CD8-positive, alpha-beta memory T cell (primary cell): ENCODE results near the gene AARS2. TPM values are rescaled to one million over a fixed set of nuclear protein-coding genes. Genes with fewer than 3 reads are reported as not detected.

ENCODE experiments used
- CTCF ChIA-PET: fragments of 350-600 bp; sonication (Branson Sonifier 250); formaldehyde crosslinking; loops from one replicate; lab custom pipeline; 2021; ENCODE audit warnings: antibody characterized with exemption; lab: Charles Lee
- POLR2A ChIA-PET: fragments of 350-600 bp; sonication (Branson Sonifier 250); formaldehyde crosslinking; loops from one replicate; lab custom pipeline; 2021; ENCODE audit warnings: antibody characterized with exemption; lab: Charles Lee
- DNase-seq, 5 donors: peaks; one replicate each; pipeline versions ENCODE4 v3.0.0 to v3.0.0-alpha.2; 2020 to 2022; ENCODE audit warnings: mixed read lengths in 1 of 5
- H3K27ac ChIP-seq: one replicate; pipeline ENCODE4 v1.7.0; 2013; ENCODE audit warnings: low read depth, mild to moderate bottlenecking, low read length, moderate library complexity
- H3K27me3 ChIP-seq: 2 replicates; pipeline ENCODE4 v1.7.0; 2013; ENCODE audit warnings: low read length, mild to moderate bottlenecking; ENCODE audit not compliant: insufficient read depth, poor library complexity, severe bottlenecking
- H3K36me3 ChIP-seq: 2 replicates; pipeline ENCODE4 v1.7.0; 2013; ENCODE audit warnings: mild to moderate bottlenecking, low read length, moderate library complexity; ENCODE audit not compliant: insufficient read depth
- H3K4me1 ChIP-seq: 2 replicates; pipeline ENCODE4 v1.7.0; 2013; ENCODE audit warnings: mild to moderate bottlenecking, low read length, moderate library complexity; ENCODE audit not compliant: insufficient read depth
- H3K4me3 ChIP-seq: 2 replicates; pipeline ENCODE4 v1.7.0; 2013; ENCODE audit warnings: mild to moderate bottlenecking, low read length
- H3K9me3 ChIP-seq: 2 replicates; pipeline ENCODE4 v1.7.0; 2013; ENCODE audit warnings: mild to moderate bottlenecking, low read length
- H3K27ac Mint-ChIP-seq, 8 donors: one replicate each; pipeline ENCODE4 v1.8.0; 2020 to 2021; ENCODE audit warnings: mixed read lengths in 8 of 8, mild to moderate bottlenecking in 6 of 8, inconsistent platforms in 3 of 8, moderate library complexity in 3 of 8
- H3K27me3 Mint-ChIP-seq, 2 donors: one replicate each; pipeline ENCODE4 v1.8.0; 2020 to 2021; ENCODE audit warnings: mixed read lengths in 2 of 2, mild to moderate bottlenecking in 1 of 2, moderate library complexity in 1 of 2
- H3K36me3 Mint-ChIP-seq, 3 donors: one replicate each; pipeline ENCODE4 v1.8.0; 2020 to 2021; ENCODE audit warnings: mixed read lengths in 3 of 3, inconsistent platforms in 1 of 3, mild to moderate bottlenecking in 1 of 3
- H3K4me1 Mint-ChIP-seq, 3 donors: one replicate each; pipeline ENCODE4 v1.8.0; 2020 to 2021; ENCODE audit warnings: mixed read lengths in 3 of 3, inconsistent platforms in 1 of 3, mild to moderate bottlenecking in 1 of 3
- H3K4me3 Mint-ChIP-seq, 7 donors: one replicate each; pipeline ENCODE4 v1.8.0; 2020 to 2021; ENCODE audit warnings: mixed read lengths in 7 of 7, mild to moderate bottlenecking in 6 of 7, moderate library complexity in 4 of 7, inconsistent platforms in 2 of 7
- H3K9me3 Mint-ChIP-seq, 5 donors: one replicate each; pipeline ENCODE4 v1.8.0; 2020 to 2022; ENCODE audit warnings: mixed read lengths in 5 of 5, mild to moderate bottlenecking in 3 of 5, moderate library complexity in 2 of 5, inconsistent platforms in 1 of 5
- polyA plus RNA-seq: library from polyadenylated mRNA; unstranded; fragments of 300-500 nt; fragmentation: Illumina TruSeq; gene quantifications from one replicate; pipeline ENCODE4 v1.2.3, GENCODE V29; 2021
- total RNA-seq, 2 experiments: library from RNA; stranded (reverse); gene quantifications; one replicate each; pipeline ENCODE4 v1.2.3, GENCODE V29; 2021

The AARS2 gene
- total and polyA plus RNA-seq, 3 experiments from 2014 or later: 10.4 to 27.7 (median 25.8) TPM

GRCh38 chr6:44267252-44267651, 45.9 kb downstream of the AARS2 start:
- H3K36me3 ChIP-seq: no peaks in the 10 kb centered on the region
- POLR2A ChIA-PET: interaction anchor here (1.3 kb wide), 1 partner anchor 10 kb away, joined by 3 read pairs; no protein-coding TSS in a partner anchor
- Mint-ChIP-seq H3K4me3 (peak overlapping the region in 3 of 7 donors; percentile 23 to 93 (median 54)), H3K36me3 (peaks cover 0 to 11% (median 0%) of the 10 kb centered on the region in 3 donors), H3K9me3 (no peaks in the 10 kb centered on the region), H3K27me3 (peaks cover 30% of the 10 kb centered on the region in 2 donors), H3K27ac (peak overlapping the region in 7 of 8 donors; percentile 79 to 96 (median 94)), H3K4me1 (peaks cover 34 to 48% (median 45%) of the 10 kb centered on the region in 3 donors)
- CTCF ChIA-PET: interaction anchor here (0.7 to 5.5 kb wide), 12 partner anchors 12 to 114 kb away, joined by 3 to 53 read pairs (median 4); partner anchors contain the start of gene SLC35B2
- H3K27ac ChIP-seq: no peak overlapping the region
- peaks cover 34% of the 10 kb centered on the region for H3K27me3 ChIP-seq
- H3K9me3 ChIP-seq: no peaks in the 10 kb centered on the region
- no peak overlapping the region for H3K4me3 ChIP-seq
- peaks cover 25% of the 10 kb centered on the region for H3K4me1 ChIP-seq
- no peak for DNase-seq

DNA sequence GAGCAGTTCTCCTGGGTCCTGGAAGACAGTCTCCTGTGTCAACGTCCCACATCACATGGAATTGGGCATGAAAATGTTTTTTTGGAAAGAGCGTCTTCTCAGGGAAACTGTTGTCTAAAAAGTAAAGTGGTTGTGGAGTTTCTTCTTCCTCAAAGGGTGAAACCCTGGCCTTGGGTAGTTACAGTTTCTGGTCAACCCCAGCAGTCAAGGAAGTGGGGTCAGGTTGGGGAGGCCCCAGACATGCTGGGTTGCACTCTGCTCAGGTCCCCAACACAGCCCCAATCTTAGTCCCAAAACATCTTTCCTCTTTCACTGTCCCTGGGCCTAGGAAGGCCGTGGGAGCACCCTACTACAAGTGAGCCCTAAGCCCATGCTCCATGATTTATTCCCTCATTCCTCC, 46.8 kb downstream of the AARS2 start:
- Histone ChIP-seq H3K4me3 (no peak overlapping the region), H3K4me1 (peaks cover 30% of the 10 kb centered on the region), H3K36me3 (no peaks in the 10 kb centered on the region), H3K9me3 (no peaks in the 10 kb centered on the region), H3K27ac (no peak overlapping the region), H3K27me3 (peaks cover 25% of the 10 kb centered on the region)
- H3K4me1 Mint-ChIP-seq: peaks cover 38 to 51% (median 45%) of the 10 kb centered on the region in 3 donors
- POLR2A ChIA-PET: interaction anchor here (2.5 kb wide), 1 partner anchor 11 kb away, joined by 10 read pairs; no protein-coding TSS in a partner anchor
- H3K27me3 Mint-ChIP-seq: peaks cover 21% of the 10 kb centered on the region in 2 donors
- H3K4me3 Mint-ChIP-seq: peak overlapping the region; percentile 56 to 96 (median 89)
- peak overlapping the region in 7 of 8 donors; percentile 67 to 96 (median 94) for H3K27ac Mint-ChIP-seq
- CTCF ChIA-PET: interaction anchor here (0.7 to 5.5 kb wide), 8 partner anchors 11 to 97 kb away, joined by 3 to 53 read pairs (median 4); partner anchors contain the start of gene SLC35B2
- peaks cover 0 to 14% (median 0%) of the 10 kb centered on the region in 3 donors for H3K36me3 Mint-ChIP-seq
- DNase-seq: peak in 1 of 5 donors; percentile 45
- H3K9me3 Mint-ChIP-seq: no peaks in the 10 kb centered on the region

DNA sequence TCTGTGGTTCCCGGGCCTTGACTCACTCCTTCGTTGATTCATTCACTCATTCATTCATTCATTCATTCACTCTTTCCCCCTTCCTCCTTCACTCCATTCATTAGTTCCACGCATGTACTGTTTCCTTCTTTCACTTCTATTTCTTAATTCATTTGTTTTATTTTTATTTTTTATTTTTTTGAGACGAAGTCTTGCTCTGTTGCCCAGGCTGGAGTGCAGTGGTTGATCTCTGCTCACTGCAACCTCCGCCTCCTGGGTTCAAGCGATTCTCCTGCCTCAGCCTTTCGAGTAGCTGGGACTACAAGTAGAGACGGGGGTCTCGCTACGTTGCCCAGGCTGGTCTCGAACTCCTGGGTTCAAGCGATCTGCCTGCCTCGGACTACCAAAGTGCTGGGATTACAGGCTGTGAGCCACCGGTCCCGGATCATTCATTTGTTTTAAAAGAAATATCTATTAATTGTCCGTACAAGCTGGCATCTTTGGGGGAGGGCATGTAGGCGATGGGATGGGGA, 47.4 kb downstream of the AARS2 start:
- DNase-seq: peak in 1 of 5 donors; percentile 47
- Histone ChIP-seq H3K4me1 (peaks cover 30% of the 10 kb centered on the region), H3K27me3 (peaks cover 21% of the 10 kb centered on the region), H3K4me3 (peak overlapping the region; percentile 86), H3K27ac (peak overlapping the region; percentile 93), H3K36me3 (no peaks in the 10 kb centered on the region), H3K9me3 (no peaks in the 10 kb centered on the region)
- ChIA-PET CTCF (interaction anchor here (1.3 to 5.5 kb wide), 2 partner anchors 11 to 44 kb away, joined by 3 to 53 read pairs; partner anchors contain the start of gene SLC35B2), POLR2A (interaction anchor here (0.6 to 2.5 kb wide), 3 partner anchors 10 to 23 kb away, joined by 3 to 23 read pairs (median 10); partner anchors contain the start of gene HSP90AB1)
- no peaks in the 10 kb centered on the region for H3K9me3 Mint-ChIP-seq
- H3K4me3 Mint-ChIP-seq: peak overlapping the region; percentile 88 to 96 (median 91)
- peak overlapping the region; percentile 76 to 98 (median 94) for H3K27ac Mint-ChIP-seq
- peaks cover 0 to 20% (median 5%) of the 10 kb centered on the region in 3 donors for H3K36me3 Mint-ChIP-seq
- H3K27me3 Mint-ChIP-seq: peaks cover 17% of the 10 kb centered on the region in 2 donors
- H3K4me1 Mint-ChIP-seq: peaks cover 44 to 51% (median 45%) of the 10 kb centered on the region in 3 donors

DNA sequence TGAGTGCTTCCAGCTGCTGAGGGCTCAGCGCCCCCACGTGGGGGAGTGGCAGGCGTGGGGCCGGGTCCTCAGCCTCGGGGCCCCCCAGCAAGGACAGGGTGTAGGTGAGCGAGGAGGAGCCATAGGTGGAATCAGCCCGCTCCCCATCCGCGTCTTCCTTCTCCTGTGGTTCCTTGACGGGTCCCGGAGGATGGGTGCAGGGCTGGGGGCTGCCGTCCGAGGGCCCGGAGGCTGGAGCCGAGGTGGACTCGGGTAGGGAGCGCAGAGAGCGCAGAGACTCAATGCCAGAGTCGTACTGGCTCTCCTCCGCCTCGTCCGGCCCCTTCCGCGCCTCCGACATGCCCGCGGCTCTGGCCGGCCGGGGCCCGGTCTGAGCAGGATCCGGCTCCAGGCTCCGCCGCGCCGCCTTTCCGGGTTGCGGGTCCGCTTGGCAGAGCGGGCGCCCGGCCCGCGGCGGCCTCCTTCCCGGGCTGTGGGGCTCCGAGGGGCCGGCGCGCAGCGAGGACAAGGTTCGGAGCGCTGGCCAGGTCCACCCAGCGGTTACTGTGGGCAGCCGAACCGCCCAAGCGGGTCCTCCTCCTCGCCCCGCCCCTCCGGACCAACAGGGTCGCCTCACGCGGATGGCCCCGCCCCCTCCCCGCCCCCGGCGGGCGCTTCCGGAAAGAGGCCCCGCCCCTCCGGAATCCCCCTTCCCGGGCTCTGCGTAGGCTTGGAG, 48.0 kb downstream of the AARS2 start, which contains the start of gene NFKBIE:
TSS of gene NFKBIE (minus strand) at position 545 of the 715 bp plus-strand sequence. CDS start at position 340, 205 bp downstream.
- Histone ChIP-seq H3K27ac (peak within 1 kb of the TSS; percentile 93), H3K9me3 (no peaks in the 10 kb centered on the region), H3K27me3 (peaks cover 21% of the 10 kb centered on the region), H3K36me3 (no peaks in the 10 kb centered on the region), H3K4me1 (peaks cover 30% of the 10 kb centered on the region), H3K4me3 (peak within 1 kb of the TSS; percentile 86)
- DNase-seq: peak; percentile 93 to 97 (median 96)
- peaks cover 0 to 25% (median 5%) of the 10 kb centered on the region in 3 donors for H3K36me3 Mint-ChIP-seq
- POLR2A ChIA-PET: interaction anchor here (0.6 to 2.5 kb wide), 4 partner anchors 10 to 42 kb away, joined by 3 to 23 read pairs (median 7); partner anchors contain the start of genes HSP90AB1 and SLC29A1
- H3K4me3 Mint-ChIP-seq: peak within 1 kb of the TSS; percentile 88 to 96 (median 91)
- H3K27me3 Mint-ChIP-seq: peaks cover 17% of the 10 kb centered on the region in 2 donors
- H3K9me3 Mint-ChIP-seq: no peaks in the 10 kb centered on the region
- H3K4me1 Mint-ChIP-seq: peaks cover 45 to 51% (median 47%) of the 10 kb centered on the region in 3 donors
- H3K27ac Mint-ChIP-seq: peak within 1 kb of the TSS; percentile 78 to 99 (median 98)
- CTCF ChIA-PET: interaction anchor here (0.7 to 5.5 kb wide), 9 partner anchors 10 to 169 kb away, joined by 3 to 53 read pairs (median 4); partner anchors contain the start of genes AARS2, HSP90AB1 and SLC35B2

- H3K36me3 ChIP-seq: no peaks in the 10 kb centered on the region
- H3K27ac Mint-ChIP-seq: peak overlapping the region; percentile 78 to 99 (median 98)
- peak overlapping the region; percentile 93 for H3K27ac ChIP-seq
- ChIA-PET CTCF (interaction anchor here (0.7 to 5.5 kb wide), 12 partner anchors 9 to 168 kb away, joined by 3 to 53 read pairs (median 4); partner anchors contain the start of genes AARS2, HSP90AB1 and SLC35B2), POLR2A (interaction anchor here (1.5 to 2.5 kb wide), 3 partner anchors 9 to 41 kb away, joined by 4 to 23 read pairs (median 10); partner anchors contain the start of genes HSP90AB1 and SLC29A1)
- H3K4me1 Mint-ChIP-seq: peaks cover 42 to 47% (median 45%) of the 10 kb centered on the region in 3 donors
- H3K36me3 Mint-ChIP-seq: peaks cover 0 to 33% (median 5%) of the 10 kb centered on the region in 3 donors
- H3K27me3 Mint-ChIP-seq: peaks cover 9 to 12% of the 10 kb centered on the region in 2 donors
- DNase-seq: peak in 4 of 5 donors; percentile 28 to 63 (median 49)
- H3K4me3 ChIP-seq: peak overlapping the region; percentile 86
- no peaks in the 10 kb centered on the region for H3K9me3 ChIP-seq
- peaks cover 13% of the 10 kb centered on the region for H3K27me3 ChIP-seq
- peaks cover 30% of the 10 kb centered on the region for H3K4me1 ChIP-seq
- peak overlapping the region; percentile 88 to 96 (median 91) for H3K4me3 Mint-ChIP-seq
- no peaks in the 10 kb centered on the region for H3K9me3 Mint-ChIP-seq
Measured at GRCh38 chr6:44264154-44265006, 48.8 kb downstream of the AARS2 start.

DNA sequence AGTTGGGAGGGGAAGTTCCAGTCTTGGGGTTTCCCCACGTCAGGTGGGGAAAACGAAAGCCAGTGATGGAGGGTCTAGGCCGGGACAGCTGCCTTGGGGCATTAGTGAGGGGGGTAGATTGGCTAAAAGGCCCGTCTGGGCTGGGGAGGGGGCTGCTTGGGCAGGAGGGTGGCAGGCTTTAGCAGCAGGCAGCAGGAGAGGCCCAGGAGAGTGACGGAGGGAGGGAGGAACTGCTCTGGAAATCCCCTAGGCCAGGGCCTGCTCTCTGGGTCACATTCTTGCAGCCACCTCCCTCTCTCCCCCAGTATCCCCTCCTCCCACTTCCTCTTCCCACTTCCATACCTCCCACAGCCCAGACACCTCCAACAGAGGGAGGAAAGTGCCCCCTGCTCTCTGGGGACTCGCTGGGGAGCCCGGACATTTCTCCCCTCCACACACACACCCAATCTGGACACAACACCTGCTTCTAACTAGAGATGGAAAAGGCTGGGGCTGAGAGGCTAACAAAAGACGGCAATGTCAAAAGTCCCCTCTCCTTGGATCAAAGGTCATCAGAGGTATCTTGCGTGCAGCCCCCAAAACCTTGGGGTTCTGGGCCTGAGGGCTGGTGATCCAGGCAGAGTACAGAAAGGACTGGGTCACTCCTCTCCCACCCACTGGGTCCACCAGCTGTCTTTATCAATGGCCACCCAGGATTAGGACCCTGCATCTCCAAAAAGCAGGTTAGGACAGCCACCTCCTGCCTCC, 49.6 kb downstream of the AARS2 start:
- peaks cover under 1 to 5% of the 10 kb centered on the region in 2 donors for H3K27me3 Mint-ChIP-seq
- peak in 4 of 5 donors; percentile 32 to 66 (median 56) for DNase-seq
- H3K4me3 Mint-ChIP-seq: peak overlapping the region; percentile 88 to 96 (median 91)
- peak overlapping the region; percentile 93 for H3K27ac ChIP-seq
- H3K9me3 Mint-ChIP-seq: no peaks in the 10 kb centered on the region
- CTCF ChIA-PET: interaction anchor here (0.9 to 5.5 kb wide), 10 partner anchors 8 to 167 kb away, joined by 3 to 53 read pairs (median 4); partner anchors contain the start of genes AARS2, HSP90AB1 and SLC35B2
- peak overlapping the region; percentile 78 to 99 (median 98) for H3K27ac Mint-ChIP-seq
- peaks cover 44 to 52% (median 47%) of the 10 kb centered on the region in 3 donors for H3K4me1 Mint-ChIP-seq
- peaks cover 0 to 42% (median 5%) of the 10 kb centered on the region in 3 donors for H3K36me3 Mint-ChIP-seq
- H3K27me3 ChIP-seq: peaks cover 5% of the 10 kb centered on the region
- POLR2A ChIA-PET: interaction anchor here (1.5 to 2.8 kb wide), 4 partner anchors 8 to 40 kb away, joined by 4 to 23 read pairs (median 16); partner anchors contain the start of genes HSP90AB1 and SLC29A1
- H3K4me3 ChIP-seq: peak overlapping the region; percentile 86
- H3K4me1 ChIP-seq: peaks cover 30% of the 10 kb centered on the region
- no peaks in the 10 kb centered on the region for H3K9me3 ChIP-seq
- H3K36me3 ChIP-seq: no peaks in the 10 kb centered on the region
